OCI-LY1 (cell line): ENCODE measurements around the gene TAF4.

Experiments
- H2AFZ ChIP-seq: fragments of 200-600 bp; sonication (generic), shearing (Covaris generic); 2 replicates; pipeline ENCODE4 v1.6.0; 2014; ENCODE audit warnings: antibody characterized with exemption, mild to moderate bottlenecking, low read length
- H3F3A ChIP-seq: fragments of 200-600 bp; sonication (generic), shearing (Covaris generic); 2 replicates; pipeline ENCODE4 v1.6.0; 2014; ENCODE audit warnings: mild to moderate bottlenecking, antibody characterized with exemption, low read length, moderate library complexity; ENCODE audit not compliant: insufficient read depth
- H3K27ac ChIP-seq: fragments of 200-600 bp; sonication (generic); 2 replicates; pipeline ENCODE4 v1.5.1; 2014; ENCODE audit warnings: low read length, mixed run types, mild to moderate bottlenecking, low read depth; ENCODE audit not compliant: poor library complexity, severe bottlenecking
- H3K27me3 ChIP-seq: fragments of 200-600 bp; sonication (generic); 2 replicates; pipeline ENCODE4 v1.6.0; 2014; ENCODE audit warnings: antibody characterized with exemption, mild to moderate bottlenecking, low read length, moderate library complexity; ENCODE audit not compliant: insufficient read depth
- H3K36me3 ChIP-seq: fragments of 200-600 bp; sonication (generic); 2 replicates; pipeline ENCODE4 v1.6.1; 2014; ENCODE audit warnings: mild to moderate bottlenecking, antibody characterized with exemption, low read length, moderate library complexity, mixed read lengths; ENCODE audit not compliant: insufficient read depth
- H3K4me1 ChIP-seq: fragments of 200-600 bp; sonication (generic); 2 replicates; pipeline ENCODE4 v1.5.1; 2014; ENCODE audit warnings: mild to moderate bottlenecking, low read length, moderate library complexity; ENCODE audit not compliant: insufficient read depth, severe bottlenecking
- H3K4me2 ChIP-seq: fragments of 200-600 bp; sonication (generic), shearing (Covaris generic); 2 replicates; pipeline ENCODE4 v1.6.1; 2014; ENCODE audit warnings: low read length
- H3K4me3 ChIP-seq: fragments of 200-600 bp; sonication (generic); 2 replicates; pipeline ENCODE4 v1.5.1; 2014; ENCODE audit warnings: low read length, low read depth, mild to moderate bottlenecking, mixed read lengths; ENCODE audit not compliant: poor library complexity, severe bottlenecking
- H3K79me2 ChIP-seq: fragments of 200-600 bp; shearing (Covaris generic); 2 replicates; pipeline ENCODE4 v1.6.1; 2016; ENCODE audit warnings: mixed run types, low read length, mixed read lengths; ENCODE audit not compliant: insufficient read depth
- H3K9ac ChIP-seq: fragments of 200-600 bp; sonication (generic), shearing (Covaris generic); 2 replicates; pipeline ENCODE4 v1.6.1; 2014; ENCODE audit warnings: mild to moderate bottlenecking, low read length, mixed read lengths
- H3K9me2 ChIP-seq: fragments of 200-600 bp; sonication (generic), shearing (Covaris generic); 2 replicates; pipeline ENCODE4 v1.6.1; 2014; ENCODE audit warnings: low read depth, mild to moderate bottlenecking, low read length, mixed read lengths
- H3K9me3 ChIP-seq: fragments of 200-600 bp; shearing (Covaris generic); 2 replicates; pipeline ENCODE4 v1.6.1; 2014; ENCODE audit warnings: low read length, mixed read lengths
- H4K20me1 ChIP-seq: fragments of 200-600 bp; sonication (generic), shearing (Covaris generic); 2 replicates; pipeline ENCODE4 v1.6.0; 2016; ENCODE audit warnings: mild to moderate bottlenecking, low read length; ENCODE audit not compliant: insufficient read depth
- CTCF ChIP-seq: fragments of 200-600 bp; sonication (generic), shearing (Covaris generic); IDR thresholded peaks from 2 replicates; pipeline ENCODE4 v1.5.1; 2017; ENCODE audit warnings: mild to moderate bottlenecking, antibody characterized with exemption, low read length, moderate library complexity, mixed read lengths
- EZH2 ChIP-seq: fragments of 200-600 bp; sonication (generic), shearing (Covaris generic); IDR thresholded peaks from 2 replicates; pipeline ENCODE4 v1.8.0; 2017; ENCODE audit warnings: borderline replicate concordance, mixed run types, mild to moderate bottlenecking, antibody characterized with exemption, low read length, moderate library complexity, mixed read lengths

TAF4 gene

GRCh38 chr20:61980647-61981583, 84.8 kb downstream of the TAF4 start:
- Histone ChIP-seq H3K9me2 (no peaks in the 10 kb centered on the region), H4K20me1 (no peaks in the 10 kb centered on the region), H3K9ac (no peak overlapping the region), H3K4me3 (no peak overlapping the region), H3K9me3 (no peaks in the 10 kb centered on the region), H3K27ac (no peak overlapping the region), H3K79me2 (no peaks in the 10 kb centered on the region), H3K4me1 (peaks cover 8% of the 10 kb centered on the region), H3K27me3 (no peaks in the 10 kb centered on the region), H3F3A (0 out of 2 replicates have a peak, but pooled peaks cover 8% of the 10 kb centered on the region), H3K36me3 (peaks cover 9% of the 10 kb centered on the region), H3K4me2 (no peak overlapping the region), H2AFZ (no peak overlapping the region)
- TF ChIP-seq EZH2 (no peak), CTCF (peak; percentile 57)

- Histone ChIP-seq H3K36me3 (peaks cover 12% of the 10 kb centered on the region; the same call in 1 of the 2 replicates), H3K27me3 (no peaks in the 10 kb centered on the region)
Observed at GRCh38 chr20:61979701-61980635, 85.7 kb downstream of the TAF4 start.

More at GRCh38 chr20:61979701-61980635, 85.7 kb downstream of the TAF4 start:
- Histone ChIP-seq H3K9me3 (no peaks in the 10 kb centered on the region), H3K9me2 (no peaks in the 10 kb centered on the region), H3K27ac (no peak overlapping the region), H3K4me2 (no peak overlapping the region), H3K79me2 (no peaks in the 10 kb centered on the region), H3F3A (0 out of 2 replicates have a peak, but pooled peaks cover 8% of the 10 kb centered on the region), H4K20me1 (no peaks in the 10 kb centered on the region), H3K4me3 (no peak overlapping the region), H3K4me1 (peaks cover 8% of the 10 kb centered on the region), H3K9ac (no peak overlapping the region), H2AFZ (no peak overlapping the region)
- no peak for TF ChIP-seq CTCF
- TF ChIP-seq EZH2, result no peak
